Measurements from ENCODE around the gene MRPL40. TPM values are rescaled to one million over a fixed set of nuclear protein-coding genes. Genes with fewer than 3 reads are reported as not detected.

Gene MRPL40
- total and polyA plus RNA-seq, 2 experiments from 2014 or later = 15.5 to 53.5 TPM

- no peaks in the 10 kb centered on the region for H3K9me3 Mint-ChIP-seq
- DNase-seq (ENCODE audit: low spot score) (no peak), ATAC-seq (no peak)
- no peak overlapping the region for H3K4me3 ChIP-seq
- peaks cover 43% of the 10 kb centered on the region for H3K36me3 ChIP-seq (ENCODE audit: insufficient read depth)
- TF ChIP-seq POLR2AphosphoS5 (IDR thresholded peaks at IDR 0.05; ENCODE audit: low read depth) = no peak
- no peak for TF ChIP-seq CTCF (conservative IDR thresholded peaks at IDR 0.05; ENCODE audit: low read depth in 2 of 2)
- TF ChIP-seq JUNB (IDR thresholded peaks at IDR 0.05; ENCODE audit: unreplicated experiment) = no peak
- TF ChIP-seq CREB1 (CRISPR knock-in tag; IDR thresholded peaks at IDR 0.05; ENCODE audit: low read depth) = no peak
- no peak for TF ChIP-seq ZNF331 (CRISPR knock-in tag; IDR thresholded peaks at IDR 0.05; ENCODE audit: low read depth)
- no peak for TF ChIP-seq ETS1 (IDR thresholded peaks at IDR 0.05)
- TF ChIP-seq ZNF462 (CRISPR knock-in tag; IDR thresholded peaks at IDR 0.05) = no peak
- no peak for TF ChIP-seq STAT1 (IDR thresholded peaks at IDR 0.05; ENCODE audit: unreplicated experiment)
- no peak for TF ChIP-seq REST (IDR thresholded peaks at IDR 0.05; ENCODE audit: unreplicated experiment)
- no peak for TF ChIP-seq EZH2 (IDR thresholded peaks at IDR 0.05; ENCODE audit: low read depth, unreplicated experiment)
- TF ChIP-seq EZH2phosphoT487 (IDR thresholded peaks at IDR 0.05; ENCODE audit: unreplicated experiment) = no peak
- TF ChIP-seq ZNF114 (CRISPR knock-in tag; IDR thresholded peaks at IDR 0.05) = no peak
- no peak for TF ChIP-seq NANOG (IDR thresholded peaks at IDR 0.05; ENCODE audit: borderline replicate concordance)
- H3K27ac Mint-ChIP-seq = no peak overlapping the region
- no peaks in the 10 kb centered on the region for H3K4me1 ChIP-seq (ENCODE audit: insufficient read depth)
- H4K20me1 ChIP-seq (replicated peaks; ENCODE audit: insufficient read depth) = no peaks in the 10 kb centered on the region; the same call in 1 of the 2 replicates
- H2AFZ ChIP-seq = no peak overlapping the region
- H3K9me2 ChIP-seq (ENCODE audit: insufficient read depth) = no peaks in the 10 kb centered on the region
- H3K4me1 Mint-ChIP-seq = no peaks in the 10 kb centered on the region
- no peaks in the 10 kb centered on the region for H3K27me3 ChIP-seq (ENCODE audit: insufficient read depth)
- peaks cover 83% of the 10 kb centered on the region for H3K36me3 Mint-ChIP-seq (ENCODE audit: low read depth)
- no peak overlapping the region for H3K4me2 ChIP-seq
- H3F3A ChIP-seq (replicated peaks; ENCODE audit: low read depth) = no peaks in the 10 kb centered on the region
- H3K27me3 Mint-ChIP-seq (ENCODE audit: insufficient read depth, low read depth, poor library complexity) = peaks cover 4% of the 10 kb centered on the region
- H3K79me2 ChIP-seq (replicated peaks; ENCODE audit: insufficient read depth) = no peaks in the 10 kb centered on the region
- no peak overlapping the region for H3K27ac ChIP-seq (ENCODE audit: low read depth)
- H3K4me3 Mint-ChIP-seq = no peak overlapping the region
These were observed 47.0 kb upstream of the MRPL40 start for GRCh38 chr22:19385221-19385906.

All from GM23338 (cell line).